GM19239 (cell line): ENCODE data around the gene KIF17.
A peak's percentile ranks its signal among the peaks of the same experiment; 100 is the strongest.

Source experiments
- DNase-seq: peaks from one replicate; pipeline ENCODE4 v3.0.0; 2011; ENCODE audit warnings: low spot score; ENCODE audit not compliant: insufficient read length
- FAIRE-seq: peaks from 2 replicates; lab custom pipeline; 2011; peaks lifted over from hg19 to GRCh38; lab: Jason Lieb, UNC

The KIF17 gene

GRCh38 chr1:20663969-20664715 is 53.7 kb downstream of the KIF17 start:
- DNase-seq (no peak), FAIRE-seq (no peak)

GRCh38 chr1:20663365-20663764 is 54.4 kb downstream of the KIF17 start:
- no peak for FAIRE-seq
- DNase-seq = no peak

- FAIRE-seq (peak; percentile 79), DNase-seq (no peak)
Measured at GRCh38 chr1:20662110-20662475, 55.7 kb downstream of the KIF17 start.

- DNase-seq (peak; percentile 98), FAIRE-seq (peak; percentile 99)
Measured at GRCh38 chr1:20661207-20662109, 56.3 kb downstream of the KIF17 start, which contains the start of gene DDOST. TSS of gene DDOST (minus strand) at chr1:20661369. CDS start at chr1:20661350, 19 bp downstream.

- FAIRE-seq (peak; percentile 86), DNase-seq (no peak)
Measured at GRCh38 chr1:20660847-20661206, 57.0 kb downstream of the KIF17 start.

GRCh38 chr1:20660363-20660762 is 57.4 kb downstream of the KIF17 start:
- FAIRE-seq (peak; percentile 51), DNase-seq (no peak)

GRCh38 chr1:20658166-20658915 is 59.5 kb downstream of the KIF17 start:
- FAIRE-seq = no peak

GRCh38 chr1:20657024-20657423 is 60.8 kb downstream of the KIF17 start:
- DNase-seq (no peak), FAIRE-seq (no peak)

More at GRCh38 chr1:20658166-20658915, 59.5 kb downstream of the KIF17 start:
- DNase-seq = no peak

- FAIRE-seq (no peak), DNase-seq (no peak)
Measured at GRCh38 chr1:20654104-20654690, 63.6 kb downstream of the KIF17 start.

- DNase-seq (no peak), FAIRE-seq (no peak)
Measured at GRCh38 chr1:20652300-20652699, 65.5 kb downstream of the KIF17 start.

- FAIRE-seq (no peak), DNase-seq (no peak)
Measured at GRCh38 chr1:20648946-20649345, 68.9 kb downstream of the KIF17 start.

GRCh38 chr1:20648438-20648837 is 69.4 kb downstream of the KIF17 start:
- no peak for FAIRE-seq
- no peak for DNase-seq

- no peak for FAIRE-seq
Measured at GRCh38 chr1:20645414-20645813, 72.4 kb downstream of the KIF17 start.

GRCh38 chr1:20644416-20644815 is 73.4 kb downstream of the KIF17 start:
- DNase-seq (no peak), FAIRE-seq (no peak)

More at GRCh38 chr1:20645414-20645813, 72.4 kb downstream of the KIF17 start:
- DNase-seq = no peak

- DNase-seq (no peak), FAIRE-seq (no peak)
Measured at GRCh38 chr1:20643080-20643479, 74.7 kb downstream of the KIF17 start.

- DNase-seq (no peak), FAIRE-seq (no peak)
Measured at GRCh38 chr1:20641975-20642374, 75.8 kb downstream of the KIF17 start.

- DNase-seq (peak; percentile 51), FAIRE-seq (peak; percentile 47)
Measured at GRCh38 chr1:20640183-20640597, 77.6 kb downstream of the KIF17 start.

- no peak for DNase-seq
- no peak for FAIRE-seq
Measured at GRCh38 chr1:20636785-20637347, 80.9 kb downstream of the KIF17 start.

- FAIRE-seq (no peak), DNase-seq (no peak)
Measured at GRCh38 chr1:20634594-20635084, 83.2 kb downstream of the KIF17 start.
